ENCODE data around the gene STAM. TPM values are rescaled to one million over a fixed set of nuclear protein-coding genes. Genes with fewer than 3 reads are reported as not detected.
"Not testable (repeated sequence)": the region's sequence is repeated elsewhere in the genome, so short reads cannot be mapped to it uniquely, and the experiment has no call there.

STAM gene
- total RNA-seq, 1 donor from 2014 or later: 29.6 TPM

GRCh38 chr10:17624996-17625395 is 19.0 kb upstream of the STAM start:
- Histone ChIP-seq H3K27me3 (ENCODE audit: control insufficient read depth, insufficient read depth, low read length) (no peaks in the 10 kb centered on the region), H3K36me3 (ENCODE audit: control insufficient read depth, insufficient read depth, low read length) (no peaks in the 10 kb centered on the region), H3K4me3 (ENCODE audit: low read depth, low read length) (no peak overlapping the region)
- no peak for TF ChIP-seq CTCF (IDR thresholded peaks at IDR 0.05; ENCODE audit: insufficient read depth, low read length, poor library complexity, severe bottlenecking)
- no peak for DNase-seq (ENCODE audit: low read depth)

GRCh38 chr10:17626656-17627055 is 17.3 kb upstream of the STAM start:
- H3K4me3 ChIP-seq (ENCODE audit: low read depth, low read length): no peak overlapping the region
- TF ChIP-seq CTCF (IDR thresholded peaks at IDR 0.05; ENCODE audit: insufficient read depth, low read length, poor library complexity, severe bottlenecking): no peak
- no peak for DNase-seq (ENCODE audit: low read depth)
- H3K36me3 ChIP-seq (ENCODE audit: control insufficient read depth, insufficient read depth, low read length): no peaks in the 10 kb centered on the region
- H3K27me3 ChIP-seq (ENCODE audit: control insufficient read depth, insufficient read depth, low read length): no peaks in the 10 kb centered on the region

- H3K27me3 ChIP-seq (ENCODE audit: control insufficient read depth, insufficient read depth, low read length); H3K4me3 ChIP-seq (ENCODE audit: low read depth, low read length); H3K36me3 ChIP-seq (ENCODE audit: control insufficient read depth, insufficient read depth, low read length); DNase-seq (ENCODE audit: low read depth): not testable (repeated sequence)
These were observed 11.4 kb upstream of the STAM start for GRCh38 chr10:17632590-17632989.

- Histone ChIP-seq H3K36me3 (ENCODE audit: control insufficient read depth, insufficient read depth, low read length) (no peaks in the 10 kb centered on the region), H3K4me3 (ENCODE audit: low read depth, low read length) (no peak overlapping the region), H3K27me3 (ENCODE audit: control insufficient read depth, insufficient read depth, low read length) (no peaks in the 10 kb centered on the region)
- no peak for DNase-seq (ENCODE audit: low read depth)
- no peak for TF ChIP-seq CTCF (IDR thresholded peaks at IDR 0.05; ENCODE audit: insufficient read depth, low read length, poor library complexity, severe bottlenecking)
These were observed 10.6 kb upstream of the STAM start for GRCh38 chr10:17633353-17633752.

- H3K27me3 ChIP-seq (ENCODE audit: control insufficient read depth, insufficient read depth, low read length): no peaks in the 10 kb centered on the region
- H3K4me3 ChIP-seq (ENCODE audit: low read depth, low read length): no peak overlapping the region
- no peaks in the 10 kb centered on the region for H3K36me3 ChIP-seq (ENCODE audit: control insufficient read depth, insufficient read depth, low read length)
- no peak for TF ChIP-seq CTCF (IDR thresholded peaks at IDR 0.05; ENCODE audit: insufficient read depth, low read length, poor library complexity, severe bottlenecking)
- no peak for DNase-seq (ENCODE audit: low read depth)
These were observed 6.1 kb upstream of the STAM start for GRCh38 chr10:17637869-17638268.

- no peaks in the 10 kb centered on the region for H3K27me3 ChIP-seq (ENCODE audit: control insufficient read depth, insufficient read depth, low read length)
- DNase-seq (ENCODE audit: low read depth): no peak
- no peaks in the 10 kb centered on the region for H3K36me3 ChIP-seq (ENCODE audit: control insufficient read depth, insufficient read depth, low read length)
- H3K4me3 ChIP-seq (ENCODE audit: low read depth, low read length): no peak overlapping the region
- no peak for TF ChIP-seq CTCF (IDR thresholded peaks at IDR 0.05; ENCODE audit: insufficient read depth, low read length, poor library complexity, severe bottlenecking)
These were observed 3.6 kb upstream of the STAM start for GRCh38 chr10:17640331-17640816.
